Uterus (tissue), 2 donors: ENCODE results near the gene CADM2.

Experiments used
- POLR2A ChIP-seq, 2 donors: fragments of 450-650 bp; IDR thresholded peaks; one replicate each; pipeline ENCODE4 v1.6.1; 2016; ENCODE audit warnings: antibody characterized with exemption in 2 of 2, mild to moderate bottlenecking in 1 of 2, moderate library complexity in 1 of 2
- TF ChIP-seq, protein P1 (sequence below), 4 experiments: fragments of 200-600 bp in 2 of 4; fragments of 450-650 bp in 2 of 4; sonication (generic) in 2 of 4; IDR thresholded peaks; one replicate each; pipeline ENCODE4 v1.5.1; 2016 to 2019; ENCODE audit warnings: antibody characterized with exemption in 4 of 4, mild to moderate bottlenecking in 2 of 4, moderate library complexity in 1 of 4

- TF ChIP-seq, protein P1, sequence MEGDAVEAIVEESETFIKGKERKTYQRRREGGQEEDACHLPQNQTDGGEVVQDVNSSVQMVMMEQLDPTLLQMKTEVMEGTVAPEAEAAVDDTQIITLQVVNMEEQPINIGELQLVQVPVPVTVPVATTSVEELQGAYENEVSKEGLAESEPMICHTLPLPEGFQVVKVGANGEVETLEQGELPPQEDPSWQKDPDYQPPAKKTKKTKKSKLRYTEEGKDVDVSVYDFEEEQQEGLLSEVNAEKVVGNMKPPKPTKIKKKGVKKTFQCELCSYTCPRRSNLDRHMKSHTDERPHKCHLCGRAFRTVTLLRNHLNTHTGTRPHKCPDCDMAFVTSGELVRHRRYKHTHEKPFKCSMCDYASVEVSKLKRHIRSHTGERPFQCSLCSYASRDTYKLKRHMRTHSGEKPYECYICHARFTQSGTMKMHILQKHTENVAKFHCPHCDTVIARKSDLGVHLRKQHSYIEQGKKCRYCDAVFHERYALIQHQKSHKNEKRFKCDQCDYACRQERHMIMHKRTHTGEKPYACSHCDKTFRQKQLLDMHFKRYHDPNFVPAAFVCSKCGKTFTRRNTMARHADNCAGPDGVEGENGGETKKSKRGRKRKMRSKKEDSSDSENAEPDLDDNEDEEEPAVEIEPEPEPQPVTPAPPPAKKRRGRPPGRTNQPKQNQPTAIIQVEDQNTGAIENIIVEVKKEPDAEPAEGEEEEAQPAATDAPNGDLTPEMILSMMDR (IDR thresholded peaks at IDR 0.05), result no peak
- no peak for TF ChIP-seq POLR2A (IDR thresholded peaks at IDR 0.05)
Observed at GRCh38 chr3:85781806-85782205, 823.0 kb downstream of the CADM2 start.
